Iris pigment epithelial cell (primary cell): ENCODE data around the gene BAZ1B.
"Not testable (repeated sequence)": the region's sequence is repeated elsewhere in the genome, so short reads cannot be mapped to it uniquely, and the experiment has no call there.

Experiments used
- DNase-seq: peaks from one replicate; pipeline ENCODE4 v3.0.0-alpha.2; 2011; ENCODE audit warnings: low read depth

The BAZ1B gene

DNA sequence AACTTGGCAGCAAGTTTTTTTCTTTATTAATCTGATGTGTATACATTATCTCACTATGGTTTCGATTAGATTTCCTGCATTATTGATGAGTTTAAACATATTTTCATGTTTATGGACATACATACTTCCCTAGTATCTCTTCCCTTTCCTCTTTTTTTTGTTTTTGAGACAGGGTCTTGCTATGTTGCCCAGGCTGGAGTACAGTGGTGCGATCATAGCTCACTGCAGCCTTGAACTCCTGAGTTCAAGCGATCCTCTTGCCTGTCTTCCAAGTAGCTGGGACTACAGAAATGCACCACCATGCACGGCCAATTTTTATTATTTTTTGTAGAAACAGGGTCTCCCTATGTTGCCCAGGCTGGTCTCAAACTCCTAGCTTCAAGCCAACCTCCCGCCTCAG lies 18.9 kb downstream of the BAZ1B start:
- DNase-seq, result no peak

DNA sequence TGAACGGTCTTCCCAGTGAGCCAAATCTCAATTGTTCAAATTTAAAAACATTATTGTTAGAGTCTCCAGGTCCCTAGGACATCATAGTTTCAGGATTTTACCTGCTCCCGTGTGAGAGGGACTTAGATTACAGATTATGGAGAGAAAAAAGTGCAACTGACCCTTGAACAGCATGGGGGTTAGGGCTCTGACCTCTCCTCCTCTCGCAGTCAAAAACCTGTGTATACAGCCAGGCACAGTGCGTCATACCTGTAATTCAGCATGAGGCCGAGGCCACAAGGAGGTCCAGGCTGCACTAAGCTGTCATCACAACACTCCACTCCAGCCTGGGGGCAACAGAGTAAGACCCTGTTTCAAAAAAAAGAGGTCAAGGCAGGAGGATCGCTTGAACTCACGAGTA lies 25.5 kb downstream of the BAZ1B start:
- no peak for DNase-seq

GRCh38 chr7:73495507-73495906 lies 26.6 kb downstream of the BAZ1B start:
- not testable (repeated sequence) for DNase-seq

GRCh38 chr7:73489976-73490375 lies 32.1 kb downstream of the BAZ1B start:
- DNase-seq, result no peak

GRCh38 chr7:73487486-73487885 lies 34.6 kb downstream of the BAZ1B start:
- peak; percentile 61 for DNase-seq

DNA sequence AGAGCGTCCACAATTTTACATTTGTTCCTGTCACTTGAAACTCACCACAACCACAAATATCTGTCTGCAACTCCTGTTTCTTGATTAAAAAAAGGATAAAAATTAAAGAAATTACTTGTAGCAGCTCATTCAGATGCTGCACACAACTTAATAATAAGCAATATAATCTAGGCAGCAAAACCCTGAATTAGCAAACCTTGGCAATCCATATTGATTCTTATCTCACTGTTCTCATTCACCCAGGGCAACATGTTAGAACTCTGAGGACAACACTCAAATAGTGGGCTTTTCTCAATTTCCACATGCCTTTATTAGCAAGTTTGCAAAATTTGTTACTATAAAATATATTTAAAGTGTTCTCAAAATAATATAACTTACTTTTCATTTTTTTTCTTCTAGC lies 38.9 kb downstream of the BAZ1B start:
- DNase-seq, result no peak

- DNase-seq, result peak; percentile 7
These were observed 39.3 kb downstream of the BAZ1B start for GRCh38 chr7:73482746-73483145.

DNA sequence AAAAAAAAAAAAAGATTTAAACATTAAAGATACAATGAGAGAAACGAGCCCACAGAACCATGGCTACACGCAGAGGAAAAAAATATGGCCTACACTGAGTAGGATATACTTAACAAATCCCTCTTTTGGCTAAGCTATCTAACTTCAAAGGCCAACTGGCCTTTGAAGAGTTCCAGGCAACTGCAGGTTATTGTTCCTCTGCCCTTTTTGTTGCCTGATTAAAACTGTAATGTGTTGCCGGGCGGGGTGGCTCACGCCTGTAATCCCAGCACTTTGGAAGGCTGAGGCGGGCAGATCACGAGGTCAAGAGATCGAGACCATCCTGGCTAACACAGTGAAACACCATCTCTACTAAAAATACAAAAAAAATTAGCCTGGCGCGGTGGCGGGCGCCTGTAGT lies 40.6 kb downstream of the BAZ1B start:
- not testable (repeated sequence) for DNase-seq

DNA sequence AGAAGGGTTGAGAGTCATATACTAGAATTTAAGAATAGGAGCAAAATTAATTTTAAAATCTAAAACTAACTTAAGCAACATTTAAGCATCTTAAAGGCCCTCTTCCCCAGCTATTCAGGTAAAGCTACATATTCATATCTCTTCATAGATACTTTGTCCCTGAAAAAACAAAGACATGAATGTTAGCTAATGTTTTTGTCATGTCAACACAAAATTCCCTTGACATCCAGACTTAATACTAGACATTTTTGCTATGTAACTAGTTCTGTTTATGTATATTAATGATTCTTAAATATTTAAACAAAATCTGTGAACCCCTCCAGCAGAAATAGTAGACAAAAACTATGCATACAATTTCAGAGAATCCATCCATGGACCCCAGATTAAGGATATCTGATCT lies 43.5 kb downstream of the BAZ1B start:
- DNase-seq, result no peak

DNA sequence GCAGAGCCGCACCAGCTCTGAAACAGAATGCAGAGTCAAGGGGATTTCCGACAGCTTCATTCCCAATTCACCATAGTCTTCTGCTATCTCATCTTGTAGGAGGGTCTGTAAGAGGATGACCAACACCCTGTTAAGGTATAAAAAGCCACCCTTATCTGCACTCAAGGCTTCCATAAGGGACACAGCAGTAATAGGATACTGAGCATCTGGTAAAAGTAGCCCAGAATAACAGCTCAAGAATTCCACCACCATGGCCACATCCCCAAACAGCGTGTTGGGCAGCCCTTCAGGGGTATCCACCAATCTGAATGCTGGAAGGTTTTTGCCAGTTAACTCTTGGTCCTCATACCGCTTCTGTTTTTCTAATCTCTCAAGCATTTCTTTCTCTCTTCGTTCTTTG lies 44.7 kb downstream of the BAZ1B start:
- no peak for DNase-seq

GRCh38 chr7:73470208-73470607 lies 51.9 kb downstream of the BAZ1B start:
- DNase-seq, result no peak

- DNase-seq, result not testable (repeated sequence)
These were observed 55.0 kb downstream of the BAZ1B start for GRCh38 chr7:73467046-73467445.

- DNase-seq, result no peak
These were observed 56.0 kb downstream of the BAZ1B start for GRCh38 chr7:73466112-73466511.

DNA sequence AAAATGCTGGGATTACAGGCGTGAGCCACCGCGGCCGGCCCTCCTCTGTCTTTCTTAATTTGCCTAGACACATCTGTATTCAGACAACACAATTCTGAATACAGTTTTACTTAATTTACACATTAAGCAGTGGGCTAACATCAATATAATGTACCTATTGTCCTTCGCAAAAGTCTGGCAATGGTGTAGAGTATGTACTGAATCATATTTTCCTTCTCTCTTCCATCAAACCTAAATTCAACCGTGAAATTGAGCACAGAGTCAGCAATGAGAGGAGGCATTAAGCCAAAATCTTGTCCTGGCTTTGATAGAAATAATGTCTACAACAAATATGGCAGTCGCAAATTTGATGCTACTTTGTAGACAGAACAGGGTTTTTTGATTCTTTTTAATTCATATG lies 58.1 kb downstream of the BAZ1B start:
- no peak for DNase-seq

DNA sequence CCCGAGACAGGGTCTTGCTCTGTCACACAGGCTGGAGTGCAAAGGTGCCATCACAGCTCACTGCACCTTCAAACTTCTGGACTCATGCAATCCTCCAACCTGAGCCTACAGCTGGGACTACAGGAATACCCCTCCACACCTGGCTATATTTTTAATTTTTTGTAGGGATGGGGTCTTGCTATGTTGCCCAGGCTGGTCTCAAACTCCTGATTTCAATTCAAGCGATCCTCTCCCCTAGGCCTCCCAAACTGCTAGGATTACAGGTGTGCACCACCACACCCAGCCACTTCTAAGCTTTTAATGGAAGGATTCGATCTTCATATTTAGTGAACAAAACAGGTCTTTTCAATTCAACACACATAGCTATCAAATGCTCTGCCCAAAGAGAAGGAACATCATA lies 58.8 kb downstream of the BAZ1B start:
- no peak for DNase-seq

- no peak for DNase-seq
These were observed 60.3 kb downstream of the BAZ1B start for GRCh38 chr7:73461782-73462285.

DNA sequence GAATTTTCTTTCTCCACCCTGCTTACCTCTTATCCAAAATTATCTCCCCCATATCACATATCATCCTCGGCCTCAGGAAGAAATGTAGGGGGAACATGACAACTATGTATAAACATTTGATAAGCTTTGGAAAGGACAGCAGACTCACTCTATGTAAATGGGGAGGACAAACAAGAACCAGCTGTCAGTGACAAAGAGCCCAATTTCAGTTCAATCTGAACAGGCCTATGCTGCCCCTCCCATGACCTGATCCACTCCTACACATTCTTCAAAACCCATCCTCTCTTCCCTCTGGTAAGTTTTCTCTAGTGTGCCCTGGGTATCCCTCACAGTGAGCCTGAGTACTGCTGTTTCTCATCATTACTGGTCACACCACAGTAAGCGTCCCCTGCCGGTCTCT lies 67.7 kb downstream of the BAZ1B start:
- DNase-seq, result no peak

DNA sequence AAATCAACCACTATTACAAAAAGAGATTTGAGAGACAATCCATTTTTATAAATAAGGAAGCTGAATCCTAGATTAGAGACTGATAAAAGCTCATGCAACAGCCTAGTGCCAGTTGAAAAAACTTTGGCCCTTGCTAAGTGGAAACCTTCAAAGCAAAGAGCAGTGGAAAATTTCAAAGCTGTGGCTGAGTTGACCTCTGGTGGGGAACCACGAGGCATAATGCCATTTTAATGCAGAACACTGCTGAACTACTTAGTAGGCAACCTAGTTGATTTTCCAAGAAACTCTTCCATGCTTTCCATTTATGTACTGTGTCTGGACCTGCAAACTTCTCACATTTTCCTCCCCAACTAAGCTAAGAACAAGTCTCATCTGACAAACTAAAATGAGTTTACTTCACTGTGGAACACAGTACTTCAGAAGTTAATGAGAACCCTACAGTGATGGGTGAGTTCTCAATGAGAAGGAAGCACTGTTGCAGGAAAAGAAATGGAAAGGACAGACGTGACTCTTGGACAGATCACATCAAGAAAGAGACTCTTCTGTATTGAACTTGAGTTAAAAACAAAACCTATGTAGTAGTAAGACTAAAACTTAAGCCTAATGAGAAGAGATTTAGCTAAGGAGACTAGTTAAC lies 69.0 kb downstream of the BAZ1B start:
- DNase-seq, result peak; percentile 36

- DNase-seq, result peak; percentile 62
These were observed 70.2 kb downstream of the BAZ1B start for GRCh38 chr7:73451780-73452398.

- DNase-seq, result no peak
These were observed 72.7 kb downstream of the BAZ1B start for GRCh38 chr7:73449422-73449821.

GRCh38 chr7:73448609-73449008 lies 73.5 kb downstream of the BAZ1B start:
- DNase-seq, result peak; percentile 54

DNA sequence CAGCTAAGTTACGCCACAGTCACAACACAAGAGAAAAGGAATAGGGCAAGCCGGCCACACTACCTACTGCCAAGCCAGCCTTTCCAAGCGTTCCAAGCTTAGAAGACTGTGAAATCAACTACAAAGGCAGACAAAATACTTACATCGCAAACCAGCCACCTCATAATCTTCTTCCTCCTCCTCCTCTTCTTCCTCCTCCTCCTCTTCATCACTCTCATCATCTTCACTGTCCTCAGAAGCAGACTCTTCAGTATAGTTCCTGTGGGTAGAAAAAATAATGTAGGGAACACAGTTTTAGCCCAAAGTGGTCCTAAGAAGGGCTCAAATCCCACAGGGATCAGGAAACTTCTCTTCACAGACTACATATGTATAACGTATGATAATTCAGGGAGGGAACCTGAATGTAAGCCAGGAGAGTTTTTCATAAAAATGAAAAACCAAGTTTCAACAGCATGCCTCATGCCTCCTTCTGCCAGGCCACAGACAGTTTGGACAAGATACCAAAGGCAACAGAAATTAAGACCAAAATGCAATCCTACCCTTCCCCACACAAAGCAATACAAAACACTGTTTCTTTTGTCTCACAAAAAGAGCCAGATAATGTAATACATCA lies 74.9 kb downstream of the BAZ1B start:
- DNase-seq, result no peak

DNA sequence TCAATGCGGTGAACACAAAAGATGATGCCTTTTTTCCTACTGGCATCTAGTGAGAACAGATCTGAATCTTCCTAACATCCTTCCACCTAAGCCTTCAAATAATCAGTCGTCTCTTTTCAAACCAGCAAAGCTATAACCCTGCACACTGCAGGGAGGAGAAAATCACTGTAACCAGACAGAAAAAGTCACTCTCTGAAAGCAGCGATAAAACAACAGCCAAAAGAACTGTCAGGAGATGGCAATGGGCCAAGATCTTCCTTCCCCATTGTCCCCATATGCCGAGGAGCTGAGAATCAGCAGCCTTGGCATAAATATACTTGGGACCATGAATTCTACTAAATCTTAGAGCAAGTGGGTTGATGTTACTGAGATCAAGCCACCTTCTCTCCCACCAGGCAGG lies 75.4 kb downstream of the BAZ1B start:
- no peak for DNase-seq
